ENCODE measurements around the gene TSC22D4. TPM values are rescaled to one million over a fixed set of nuclear protein-coding genes. Genes with fewer than 3 reads are reported as not detected.

Gene TSC22D4
- polyA plus RNA-seq, 1 donor from 2014 or later = 2.1 TPM

DNA sequence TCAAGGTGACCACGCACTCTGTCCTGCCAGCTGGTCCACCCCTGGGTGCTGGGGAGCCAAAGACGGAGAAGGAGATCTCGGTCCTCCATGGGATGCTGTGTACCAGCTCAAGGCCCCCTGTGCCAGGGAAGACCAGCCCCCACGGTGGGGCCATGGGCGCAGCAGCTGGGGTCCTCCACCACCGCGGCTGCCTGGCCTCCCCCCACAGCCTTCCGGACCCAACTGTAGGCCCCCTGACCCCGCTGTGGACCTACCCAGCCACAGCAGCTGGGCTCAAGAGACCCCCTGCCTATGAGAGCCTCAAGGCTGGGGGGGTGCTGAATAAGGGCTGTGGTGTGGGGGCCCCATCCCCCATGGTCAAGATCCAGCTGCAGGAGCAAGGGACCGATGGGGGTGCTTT lies 10.1 kb upstream of the TSC22D4 start:
- H3K36me3 ChIP-seq (ENCODE audit: insufficient read depth, low read length) = no peaks in the 10 kb centered on the region
- peak overlapping the region; percentile 77 for H3K9ac ChIP-seq (ENCODE audit: low read length)

GRCh38 chr7:100488333-100489095 lies 9.5 kb upstream of the TSC22D4 start:
- Histone ChIP-seq H3K79me2 (replicated peaks; ENCODE audit: insufficient read depth, low read length) (peaks cover 53% of the 10 kb centered on the region), H3K27ac (ENCODE audit: low read length) (peak overlapping the region; percentile 97), H3K4me3 (ENCODE audit: low read length) (peak overlapping the region; percentile 65)
- TF ChIP-seq POLR2AphosphoS5 (IDR thresholded peaks at IDR 0.05) (no peak), CTCF (IDR thresholded peaks at IDR 0.05; ENCODE audit: poor library complexity, severe bottlenecking) (no peak), RAD21 (conservative IDR thresholded peaks at IDR 0.05) (no peak), TAF1 (IDR thresholded peaks at IDR 0.05; ENCODE audit: low read depth) (no peak), EZH2 (IDR thresholded peaks at IDR 0.05; ENCODE audit: borderline replicate concordance, insufficient read depth, low read length, poor library complexity, severe bottlenecking) (no peak), EP300 (conservative IDR thresholded peaks at IDR 0.05; ENCODE audit: poor library complexity, severe bottlenecking) (no peak)
- TF ChIP-seq, protein P1, sequence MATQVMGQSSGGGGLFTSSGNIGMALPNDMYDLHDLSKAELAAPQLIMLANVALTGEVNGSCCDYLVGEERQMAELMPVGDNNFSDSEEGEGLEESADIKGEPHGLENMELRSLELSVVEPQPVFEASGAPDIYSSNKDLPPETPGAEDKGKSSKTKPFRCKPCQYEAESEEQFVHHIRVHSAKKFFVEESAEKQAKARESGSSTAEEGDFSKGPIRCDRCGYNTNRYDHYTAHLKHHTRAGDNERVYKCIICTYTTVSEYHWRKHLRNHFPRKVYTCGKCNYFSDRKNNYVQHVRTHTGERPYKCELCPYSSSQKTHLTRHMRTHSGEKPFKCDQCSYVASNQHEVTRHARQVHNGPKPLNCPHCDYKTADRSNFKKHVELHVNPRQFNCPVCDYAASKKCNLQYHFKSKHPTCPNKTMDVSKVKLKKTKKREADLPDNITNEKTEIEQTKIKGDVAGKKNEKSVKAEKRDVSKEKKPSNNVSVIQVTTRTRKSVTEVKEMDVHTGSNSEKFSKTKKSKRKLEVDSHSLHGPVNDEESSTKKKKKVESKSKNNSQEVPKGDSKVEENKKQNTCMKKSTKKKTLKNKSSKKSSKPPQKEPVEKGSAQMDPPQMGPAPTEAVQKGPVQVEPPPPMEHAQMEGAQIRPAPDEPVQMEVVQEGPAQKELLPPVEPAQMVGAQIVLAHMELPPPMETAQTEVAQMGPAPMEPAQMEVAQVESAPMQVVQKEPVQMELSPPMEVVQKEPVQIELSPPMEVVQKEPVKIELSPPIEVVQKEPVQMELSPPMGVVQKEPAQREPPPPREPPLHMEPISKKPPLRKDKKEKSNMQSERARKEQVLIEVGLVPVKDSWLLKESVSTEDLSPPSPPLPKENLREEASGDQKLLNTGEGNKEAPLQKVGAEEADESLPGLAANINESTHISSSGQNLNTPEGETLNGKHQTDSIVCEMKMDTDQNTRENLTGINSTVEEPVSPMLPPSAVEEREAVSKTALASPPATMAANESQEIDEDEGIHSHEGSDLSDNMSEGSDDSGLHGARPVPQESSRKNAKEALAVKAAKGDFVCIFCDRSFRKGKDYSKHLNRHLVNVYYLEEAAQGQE (IDR thresholded peaks at IDR 0.05; ENCODE audit: borderline replicate concordance) = no peak

More for the DNA sequence above, 10.1 kb upstream of the TSC22D4 start:
- no peaks in the 10 kb centered on the region for H3F3A ChIP-seq (ENCODE audit: insufficient read depth, low read length, poor library complexity, severe bottlenecking)
- H3K4me2 ChIP-seq (ENCODE audit: low read length) = peak overlapping the region; percentile 55
- H3K27ac ChIP-seq (ENCODE audit: low read length) = peak overlapping the region; percentile 97
- peak overlapping the region; percentile 65 for H3K4me3 ChIP-seq (ENCODE audit: low read length)
- H3K79me2 ChIP-seq (replicated peaks; ENCODE audit: insufficient read depth, low read length) = peaks cover 49% of the 10 kb centered on the region
- H4K20me1 ChIP-seq (ENCODE audit: insufficient read depth) = no peaks in the 10 kb centered on the region
- H3K9me2 ChIP-seq (ENCODE audit: insufficient read depth, low read length) = no peaks in the 10 kb centered on the region
- no peak overlapping the region for H2AFZ ChIP-seq (ENCODE audit: low read depth, low read length)
- no peaks in the 10 kb centered on the region for H3K9me3 ChIP-seq (ENCODE audit: low read length)
- no peak for TF ChIP-seq SMC3 (conservative IDR thresholded peaks at IDR 0.05; ENCODE audit: poor library complexity)
- TF ChIP-seq TAF1 (IDR thresholded peaks at IDR 0.05; ENCODE audit: low read depth) = no peak
- no peak for TF ChIP-seq RAD21 (conservative IDR thresholded peaks at IDR 0.05)
- TF ChIP-seq EZH2 (IDR thresholded peaks at IDR 0.05; ENCODE audit: borderline replicate concordance, insufficient read depth, low read length, poor library complexity, severe bottlenecking) = no peak
- TF ChIP-seq MXI1 (conservative IDR thresholded peaks at IDR 0.05; ENCODE audit: poor library complexity, severe bottlenecking) = no peak
- TF ChIP-seq, protein P1 (IDR thresholded peaks at IDR 0.05; ENCODE audit: borderline replicate concordance) = no peak
- TF ChIP-seq CTCF (IDR thresholded peaks at IDR 0.05; ENCODE audit: poor library complexity, severe bottlenecking) = no peak
- no peak for TF ChIP-seq POLR2AphosphoS5 (IDR thresholded peaks at IDR 0.05)
- TF ChIP-seq EP300 (conservative IDR thresholded peaks at IDR 0.05; ENCODE audit: poor library complexity, severe bottlenecking) = no peak
- H3K27me3 ChIP-seq (ENCODE audit: insufficient read depth, low read depth, low read length) = no peaks in the 10 kb centered on the region

More at GRCh38 chr7:100488333-100489095, 9.5 kb upstream of the TSC22D4 start:
- H3K36me3 ChIP-seq (ENCODE audit: insufficient read depth, low read length) = no peaks in the 10 kb centered on the region
- H3K9me3 ChIP-seq (ENCODE audit: low read length) = no peaks in the 10 kb centered on the region
- H3K9me2 ChIP-seq (ENCODE audit: insufficient read depth, low read length) = no peaks in the 10 kb centered on the region
- no peaks in the 10 kb centered on the region for H3F3A ChIP-seq (ENCODE audit: insufficient read depth, low read length, poor library complexity, severe bottlenecking)
- no peaks in the 10 kb centered on the region for H3K27me3 ChIP-seq (ENCODE audit: insufficient read depth, low read depth, low read length)
- H3K4me2 ChIP-seq (ENCODE audit: low read length) = no peak overlapping the region
- peak overlapping the region; percentile 77 for H3K9ac ChIP-seq (ENCODE audit: low read length)
- H4K20me1 ChIP-seq (ENCODE audit: insufficient read depth) = no peaks in the 10 kb centered on the region
- no peak overlapping the region for H2AFZ ChIP-seq (ENCODE audit: low read depth, low read length)
